Liver (tissue), 3 donors: ENCODE measurements around the gene RPS6KA5.

Experiments used
- CTCF ChIP-seq: fragments of 150-350 bp; IDR thresholded peaks from 2 replicates; pipeline ENCODE4 v1.5.1; 2017; ENCODE audit warnings: improper control_type of control experiment, low read depth, low read length; ENCODE audit not compliant: missing input control
- HNF4A ChIP-seq, 2 donors: conservative IDR thresholded peaks; 2 replicates each; pipeline ENCODE4 v1.6.1; 2016; ENCODE audit warnings: antibody characterized with exemption in 2 of 2, mild to moderate bottlenecking in 2 of 2
- RAD21 ChIP-seq, 2 donors: IDR thresholded peaks; 2 replicates each; pipeline ENCODE4 v1.6.1; 2016; ENCODE audit warnings: antibody characterized with exemption in 2 of 2, mild to moderate bottlenecking in 2 of 2
- RXRA ChIP-seq, 2 donors: IDR thresholded peaks; 2 replicates each; pipeline ENCODE4 v1.6.1; 2017 to 2018; ENCODE audit warnings: antibody characterized with exemption in 2 of 2, mild to moderate bottlenecking in 1 of 2
- TAF1 ChIP-seq: conservative IDR thresholded peaks from 2 replicates; pipeline ENCODE4 v1.6.1; 2016; ENCODE audit warnings: antibody characterized with exemption, mild to moderate bottlenecking
- YY1 ChIP-seq: IDR thresholded peaks from 2 replicates; pipeline ENCODE4 v1.6.1; 2016; ENCODE audit warnings: antibody characterized with exemption, mild to moderate bottlenecking
- ZBTB33 ChIP-seq: IDR thresholded peaks from 2 replicates; pipeline ENCODE4 v1.6.1; 2016; ENCODE audit warnings: antibody characterized with exemption
- donor health status: healthy.
- donor health status: healthy.

DNA sequence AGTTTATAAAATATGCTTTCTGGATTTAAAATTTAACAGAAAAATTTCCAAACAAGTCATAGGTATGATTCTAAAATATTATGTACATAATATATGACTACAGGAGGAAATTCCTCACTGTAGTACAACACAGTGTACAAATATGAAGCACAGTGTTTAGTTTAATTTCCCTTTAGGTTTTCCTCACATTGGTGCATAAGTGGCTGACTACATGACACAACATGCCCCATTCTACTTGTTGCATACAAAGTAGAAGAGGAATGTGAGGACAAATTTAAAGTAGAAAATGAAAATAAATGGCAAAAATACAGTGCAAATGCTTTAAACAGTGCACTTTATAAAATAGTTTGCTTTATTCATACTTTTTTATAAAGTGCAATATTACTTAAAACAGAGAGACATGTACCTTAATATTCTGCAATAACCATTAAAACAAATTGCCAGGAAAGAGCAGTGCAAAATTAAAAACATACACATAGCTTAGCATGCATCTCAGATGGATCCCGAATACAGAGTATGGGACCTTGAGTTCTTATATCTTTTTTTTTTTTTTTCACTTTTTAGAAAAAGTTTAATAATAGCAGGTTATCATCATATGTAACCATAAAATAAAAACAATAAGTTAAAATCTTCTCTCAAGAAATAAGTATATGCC, 189.4 kb downstream of the RPS6KA5 start:
- TF ChIP-seq CTCF (no peak), YY1 (no peak), HNF4A (conservative IDR thresholded peaks at IDR 0.05) (no peak), ZBTB33 (no peak), TAF1 (no peak), RAD21 (IDR thresholded peaks at IDR 0.05) (no peak), RXRA (IDR thresholded peaks at IDR 0.05) (no peak)
